GM18507 (cell line): ENCODE measurements around the gene TMEM40.
"Not testable (repeated sequence)": the region's sequence is repeated elsewhere in the genome, so short reads cannot be mapped to it uniquely, and the experiment has no call there.

Experiments used
- DNase-seq: peaks from one replicate; pipeline ENCODE4 v3.0.0; 2011; ENCODE audit warnings: low read depth; ENCODE audit not compliant: insufficient read length; ENCODE audit errors: extremely low spot score
- FAIRE-seq: peaks from 2 replicates; lab custom pipeline; 2011; peaks lifted over from hg19 to GRCh38; lab: Jason Lieb, UNC

Gene TMEM40

DNA sequence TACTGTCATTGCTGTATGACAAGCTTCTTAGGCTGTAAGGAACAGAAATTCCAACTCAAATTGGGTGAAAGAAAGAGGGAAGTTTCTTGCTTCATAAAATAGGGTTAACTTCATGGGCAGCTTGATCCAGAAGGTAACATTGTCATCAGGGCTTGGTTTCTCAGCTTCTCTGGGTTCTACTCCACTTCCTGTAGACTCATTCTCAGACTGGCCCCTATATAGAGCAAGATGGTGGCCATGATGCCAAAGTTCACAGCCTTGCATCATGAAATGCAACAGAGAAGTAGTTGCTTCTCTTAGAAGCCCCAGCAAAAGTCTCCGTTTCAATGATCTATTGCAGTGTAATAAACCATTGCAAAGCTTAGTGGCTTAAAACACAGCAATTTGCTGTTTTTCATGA, 33.6 kb downstream of the TMEM40 start:
- DNase-seq, result no peak
- FAIRE-seq, result no peak

DNA sequence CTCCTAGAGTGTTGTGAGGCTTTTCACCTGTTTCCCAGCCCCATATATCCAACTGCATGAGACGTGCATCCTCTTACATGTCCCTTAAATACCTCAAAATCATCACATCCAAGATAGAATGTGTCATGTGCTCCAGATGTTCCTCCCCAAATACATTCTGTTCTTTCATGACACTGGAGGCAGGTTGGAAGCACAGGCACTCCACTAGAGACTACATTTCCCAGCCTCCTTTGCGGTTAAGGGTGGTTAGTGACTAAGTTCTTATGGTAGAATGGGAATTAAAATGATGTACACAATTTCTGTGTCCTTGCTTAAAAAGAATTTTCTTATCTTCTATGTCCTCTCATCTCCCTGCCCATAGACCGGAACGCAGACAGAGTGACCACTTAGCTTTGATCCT, 34.3 kb downstream of the TMEM40 start:
- DNase-seq (no peak), FAIRE-seq (no peak)

DNA sequence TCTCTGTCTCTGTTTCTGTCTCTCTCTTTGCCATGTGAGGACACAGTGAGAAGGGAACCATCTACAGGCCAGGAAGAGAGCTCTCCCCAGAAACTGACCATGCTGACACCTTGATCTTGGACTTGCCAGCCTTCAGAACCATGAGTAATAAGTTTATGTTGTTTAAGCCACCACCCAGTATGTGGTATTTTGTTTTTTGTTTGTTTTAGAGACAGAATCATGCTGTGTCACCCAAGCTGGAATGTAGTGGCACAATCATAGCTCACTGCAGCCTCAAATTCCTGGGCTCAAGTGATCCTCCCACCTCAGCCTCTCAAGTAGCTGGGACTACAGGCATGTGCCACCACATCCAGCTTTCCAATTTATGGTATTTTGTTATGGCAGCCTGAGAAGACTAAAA, 35.7 kb downstream of the TMEM40 start:
- not testable (repeated sequence) for DNase-seq, FAIRE-seq

DNA sequence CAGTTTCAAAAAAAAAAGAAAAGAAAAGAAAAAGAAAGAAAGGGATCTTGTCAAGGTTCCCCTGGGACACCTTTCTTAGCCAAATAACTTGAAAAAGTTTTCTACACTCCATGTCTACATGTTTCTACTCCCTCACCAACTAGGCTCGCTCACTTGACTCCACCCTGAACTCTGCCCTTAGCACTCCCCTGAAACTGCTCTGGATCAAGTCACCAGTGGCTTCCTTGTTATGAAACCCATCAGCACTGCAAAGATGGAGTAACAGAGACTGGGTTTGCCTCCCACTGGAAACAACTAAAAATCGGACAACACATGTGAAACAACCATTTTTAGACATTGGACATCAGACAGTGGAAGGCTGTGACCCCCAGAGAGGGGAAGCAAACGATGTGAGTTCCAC, 36.8 kb downstream of the TMEM40 start:
- no peak for DNase-seq
- no peak for FAIRE-seq

DNA sequence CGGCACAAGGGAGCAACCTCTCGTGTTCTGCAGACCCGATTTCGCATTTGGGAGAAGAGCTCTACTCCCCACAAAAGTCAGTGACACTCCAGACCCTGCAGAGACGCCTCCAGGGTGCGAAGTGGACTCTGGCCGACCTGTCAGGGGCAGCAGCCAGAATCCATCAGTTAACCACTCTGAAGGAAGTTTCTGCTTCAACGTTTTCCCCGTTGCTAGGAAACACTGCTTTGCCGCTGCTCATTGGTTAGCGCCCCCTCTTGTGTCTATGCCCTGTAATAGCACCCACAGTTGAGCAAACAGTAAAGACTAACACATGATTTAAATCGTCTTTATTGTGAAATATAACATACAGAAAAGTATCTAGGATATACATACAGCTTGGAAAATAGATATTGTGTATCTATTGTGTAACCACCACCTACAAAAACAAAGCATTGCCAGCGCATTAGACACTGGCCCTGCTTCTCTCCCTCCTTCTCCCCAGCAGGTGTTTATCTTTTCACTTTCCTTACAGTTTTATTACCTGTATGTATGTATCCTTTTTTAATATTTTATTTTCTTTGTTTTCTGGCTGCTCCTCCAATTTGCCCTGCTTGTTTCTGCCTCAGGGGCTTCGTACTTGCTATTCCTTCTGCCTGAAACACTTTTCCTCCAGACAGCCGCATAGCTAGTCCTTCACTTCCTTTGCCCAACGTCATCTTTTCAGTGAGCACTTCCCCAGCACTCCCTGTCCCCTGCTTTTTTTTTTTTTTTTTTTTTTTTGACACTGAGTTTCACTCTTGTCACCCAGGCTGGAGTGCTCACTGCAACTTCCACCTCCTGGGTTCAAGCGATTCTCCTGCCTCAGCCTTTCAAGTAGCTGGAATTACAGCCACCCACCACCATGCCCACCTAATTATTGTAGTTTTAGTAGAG, 38.8 kb downstream of the TMEM40 start:
- FAIRE-seq (peak; percentile 85), DNase-seq (peak; percentile 62)

DNA sequence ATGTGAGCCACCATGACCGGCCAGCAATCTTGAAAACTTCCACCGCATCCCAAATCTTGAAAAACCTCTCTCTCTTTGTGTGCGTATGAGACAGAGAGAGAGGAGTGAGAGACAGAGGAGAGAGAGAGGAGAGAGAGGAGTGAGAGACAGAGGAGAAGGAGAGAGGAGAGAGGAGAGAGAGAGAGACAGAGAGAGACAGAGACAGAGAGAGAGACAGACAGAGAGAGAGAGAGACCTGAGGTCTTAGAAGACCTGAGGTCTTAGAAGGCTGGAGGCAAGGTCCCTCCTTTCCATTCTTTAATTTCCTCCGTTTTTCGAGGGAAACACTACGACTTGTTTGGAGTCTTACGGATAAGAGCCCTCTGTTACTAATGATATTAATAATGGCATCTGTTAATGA, 39.5 kb downstream of the TMEM40 start:
- FAIRE-seq (no peak), DNase-seq (no peak)

DNA sequence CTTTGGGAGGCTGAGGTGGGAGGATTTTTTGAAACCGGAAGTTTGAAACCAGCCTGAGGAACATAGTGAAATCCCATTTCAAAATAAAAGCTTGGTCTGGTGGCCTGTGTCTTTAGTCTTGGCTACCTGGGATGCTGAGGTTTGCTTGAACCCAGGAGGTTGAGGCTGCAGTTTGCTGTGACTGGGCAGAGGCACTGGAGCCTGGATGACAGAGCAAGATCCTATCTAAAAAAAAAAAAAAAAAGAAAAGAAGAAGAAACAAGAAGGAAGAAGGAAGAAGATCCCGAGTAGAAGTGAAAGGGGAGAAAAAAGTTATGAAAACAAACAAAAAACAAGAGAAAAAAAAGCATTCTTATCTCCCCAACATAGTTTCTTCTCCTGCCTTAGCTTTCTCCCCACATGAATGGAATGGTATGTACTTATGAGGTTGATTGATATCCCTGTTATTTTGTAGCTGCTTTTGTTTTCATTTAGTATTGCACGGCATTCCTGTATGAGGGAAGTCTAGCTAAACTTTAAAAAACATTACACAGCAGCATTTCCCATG, 42.4 kb downstream of the TMEM40 start:
- DNase-seq, result no peak
- no peak for FAIRE-seq

DNA sequence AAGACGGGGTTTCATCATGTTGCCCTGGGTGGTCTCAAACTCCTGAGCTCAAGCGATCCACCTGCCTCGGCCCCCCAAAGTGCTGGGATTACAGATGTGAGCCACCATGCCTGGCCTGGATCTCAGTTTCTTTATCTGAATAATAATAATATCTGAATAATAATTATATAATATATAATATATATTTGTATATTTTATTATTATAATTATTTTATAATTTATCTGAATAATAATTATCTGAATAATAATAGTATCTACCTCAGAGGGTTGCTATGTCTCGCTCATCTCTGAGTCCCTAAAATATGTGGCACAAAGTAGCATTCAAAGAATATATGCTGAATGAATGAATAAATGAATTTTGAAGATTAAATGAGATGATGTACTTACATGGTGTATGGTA, 44.8 kb downstream of the TMEM40 start:
- no peak for DNase-seq
- no peak for FAIRE-seq

DNA sequence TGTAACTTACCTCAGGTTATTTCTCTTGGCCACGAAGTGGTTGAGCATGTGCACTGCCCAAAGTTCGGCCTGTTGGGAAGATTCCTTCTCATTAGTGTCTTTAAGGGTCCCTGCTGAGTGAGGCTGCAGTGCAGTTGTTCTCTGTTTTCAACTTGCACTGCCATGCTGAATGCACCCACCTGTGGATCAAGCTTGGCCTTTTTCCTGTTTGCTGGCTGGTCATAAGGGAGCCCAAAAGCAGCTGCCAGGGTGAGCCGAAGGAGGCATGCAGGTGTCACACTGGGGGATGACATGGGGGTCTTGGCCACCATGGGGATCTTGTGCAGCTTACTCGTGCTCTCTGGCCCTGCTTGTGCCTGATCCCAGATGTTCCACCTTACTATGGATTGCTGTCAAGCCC, 49.0 kb downstream of the TMEM40 start:
- FAIRE-seq (no peak), DNase-seq (no peak)

DNA sequence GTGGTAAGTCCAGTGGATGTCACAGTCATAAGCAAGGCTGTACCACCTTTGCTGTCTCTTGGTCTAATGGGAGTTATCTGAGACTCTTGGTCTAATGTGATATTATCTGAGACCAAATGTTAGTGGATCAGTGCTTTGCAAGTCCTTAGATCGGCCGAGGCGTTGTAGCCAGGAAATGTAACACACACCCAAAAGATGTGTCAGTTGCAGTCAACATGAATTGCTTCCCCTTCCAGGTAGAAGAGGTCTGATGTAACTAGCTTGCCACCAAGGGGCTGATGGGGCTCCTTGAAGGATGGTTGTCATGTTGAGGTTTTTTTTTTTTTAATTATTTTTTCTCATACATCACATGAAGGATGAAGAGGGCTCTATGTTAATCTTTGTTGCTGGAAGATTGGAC, 49.7 kb downstream of the TMEM40 start:
- DNase-seq (no peak), FAIRE-seq (no peak)

DNA sequence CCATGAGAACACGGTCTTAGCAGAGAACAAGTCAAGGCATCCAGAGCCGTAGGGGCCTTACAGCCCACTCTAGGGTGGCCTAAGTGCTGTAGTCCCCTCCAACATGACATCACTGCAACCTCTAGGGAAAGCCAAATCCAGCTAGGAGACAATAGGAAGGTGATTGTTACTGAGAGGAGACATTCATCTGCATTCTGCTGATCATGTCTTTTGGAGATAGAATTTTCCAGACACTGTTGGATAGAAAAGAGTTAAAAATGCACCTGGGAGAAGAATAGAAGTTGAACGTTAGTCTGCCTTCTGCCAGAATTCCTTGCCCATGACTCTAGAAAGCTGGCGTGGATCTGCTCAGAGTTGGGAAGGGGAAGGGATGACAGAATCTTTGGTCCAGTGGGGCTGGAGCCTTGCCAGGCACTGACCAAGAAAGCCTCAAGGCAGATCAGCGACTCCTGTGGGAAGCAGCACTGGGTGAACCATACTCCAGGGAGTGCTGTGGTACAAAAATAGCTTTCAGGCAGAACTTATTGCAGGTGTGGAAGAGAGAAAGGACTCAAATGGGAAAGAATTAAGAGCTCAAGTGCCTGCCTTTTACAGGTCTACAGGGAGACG, 50.4 kb downstream of the TMEM40 start:
- DNase-seq (no peak), FAIRE-seq (no peak)

DNA sequence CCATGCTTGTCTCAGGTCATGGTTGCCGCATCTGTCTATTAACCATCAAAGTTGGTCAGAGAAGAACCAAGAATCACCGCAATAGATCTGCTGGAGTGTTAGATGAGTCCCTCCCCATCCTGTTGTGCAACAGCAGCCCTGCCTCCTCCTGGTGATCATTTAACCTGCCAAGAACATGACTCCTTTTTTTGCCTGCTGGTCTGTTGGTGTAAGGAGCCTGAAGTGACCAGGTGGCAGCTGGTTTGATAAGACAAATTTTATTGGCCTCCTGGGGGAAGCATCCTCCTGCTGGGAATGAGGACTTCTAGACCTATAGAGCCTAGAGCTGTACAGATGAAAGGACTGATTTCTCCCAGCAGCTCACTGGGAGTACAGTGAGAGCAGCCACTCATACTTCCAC, 51.6 kb downstream of the TMEM40 start:
- no peak for DNase-seq
- no peak for FAIRE-seq

DNA sequence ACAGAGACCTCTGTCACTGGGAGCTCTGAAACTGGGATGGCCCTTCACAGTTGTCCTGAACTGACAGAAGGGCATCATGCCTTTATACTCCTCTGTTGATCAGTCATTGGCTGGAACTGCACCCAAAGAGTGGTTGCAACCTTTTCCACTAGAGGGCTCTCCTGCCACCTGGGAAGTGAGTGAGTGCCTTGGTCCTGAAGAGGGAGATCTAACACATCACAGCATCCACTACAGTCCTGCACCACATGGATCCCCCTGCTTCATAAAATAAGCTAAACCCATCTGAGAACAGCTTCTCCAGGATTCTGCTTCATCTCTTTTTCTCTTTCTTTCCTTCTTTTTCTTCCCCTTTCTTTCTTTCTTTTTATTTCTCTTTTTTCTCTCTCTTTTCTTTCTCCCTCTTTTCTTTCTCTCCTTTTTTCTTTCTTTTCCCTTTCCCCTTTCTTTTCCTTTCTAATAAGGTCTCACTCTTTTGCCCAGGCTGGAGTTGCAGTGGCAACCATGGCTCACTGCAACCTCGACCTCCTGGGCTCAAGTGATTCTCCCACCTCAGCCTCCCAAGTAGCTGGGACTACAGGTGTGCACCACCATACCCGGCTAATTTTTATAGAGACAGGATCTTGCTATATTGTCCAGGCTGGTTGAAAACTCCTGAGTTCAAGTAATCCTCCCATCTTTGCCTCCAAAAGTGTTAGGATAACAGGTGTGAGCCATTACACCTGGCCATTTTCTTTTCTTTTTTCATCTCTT, 52.4 kb downstream of the TMEM40 start:
- DNase-seq, result peak; percentile 45
- peak; percentile 75 for FAIRE-seq

DNA sequence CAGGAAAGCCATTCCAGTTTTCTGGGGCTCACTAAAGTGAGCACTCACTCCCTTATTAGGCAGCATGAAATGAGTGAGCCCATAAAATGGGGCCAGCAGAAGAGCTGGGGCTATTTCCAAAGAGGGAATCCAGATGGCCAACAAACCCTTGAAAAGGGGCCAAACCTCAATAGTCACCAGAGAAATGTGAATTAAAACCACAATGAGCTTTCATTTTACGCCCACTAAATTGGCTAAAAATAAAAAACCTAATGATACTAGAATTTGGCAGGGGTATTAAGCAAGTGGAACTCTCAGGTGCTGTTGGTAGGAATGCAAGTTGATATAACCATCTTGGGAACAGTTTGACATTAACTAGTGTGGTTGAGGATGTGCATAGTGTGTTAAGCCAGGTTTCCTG, 53.1 kb downstream of the TMEM40 start:
- no peak for FAIRE-seq

DNA sequence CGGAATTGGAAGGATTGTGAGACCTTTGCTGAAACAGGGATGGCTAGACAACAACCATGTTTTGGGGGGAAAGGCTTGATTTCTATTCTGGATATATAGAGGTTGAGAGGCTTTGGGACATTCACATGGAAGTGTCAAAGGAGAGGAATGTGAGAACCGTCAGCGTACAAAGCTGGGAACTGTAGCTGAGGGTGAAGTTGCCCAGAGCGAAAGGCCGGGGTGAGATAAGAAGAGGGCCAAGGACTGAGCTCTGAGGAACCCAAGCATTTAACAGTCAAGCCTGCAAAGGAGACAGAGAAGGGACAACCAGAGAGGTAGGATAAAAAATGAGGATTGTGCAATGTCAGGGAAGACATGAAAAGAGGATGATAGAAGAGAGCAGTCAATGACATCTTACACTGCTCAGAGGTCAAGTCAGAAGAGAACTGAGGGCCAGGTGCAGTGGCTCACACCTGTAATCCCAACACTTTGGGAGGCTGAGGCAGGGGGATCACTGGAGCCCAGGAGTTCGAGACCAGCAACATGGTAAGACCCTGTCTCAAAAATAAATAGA, 53.6 kb downstream of the TMEM40 start:
- DNase-seq (no peak), FAIRE-seq (no peak)

More for the DNA sequence above, 53.1 kb downstream of the TMEM40 start:
- no peak for DNase-seq

DNA sequence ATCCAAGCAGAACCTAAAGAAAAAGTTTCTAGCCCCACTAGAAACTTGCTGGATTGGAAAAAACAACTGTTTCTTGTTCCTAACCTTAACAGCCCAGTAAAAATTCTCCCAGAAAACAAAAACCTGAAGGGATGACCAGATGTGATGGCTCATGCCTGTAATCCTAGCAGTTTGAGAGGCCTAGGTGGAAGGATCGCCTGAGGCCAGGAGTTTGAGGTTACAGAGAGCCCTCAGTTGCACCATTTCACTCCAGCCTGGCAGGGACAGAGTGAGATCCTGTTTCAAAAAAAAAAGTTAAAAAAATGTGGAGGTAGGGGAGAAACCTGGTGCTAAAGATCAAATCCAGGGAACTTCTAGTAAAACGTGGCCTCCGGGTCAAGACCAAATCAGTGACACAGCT, 56.6 kb downstream of the TMEM40 start:
- FAIRE-seq, result no peak

DNA sequence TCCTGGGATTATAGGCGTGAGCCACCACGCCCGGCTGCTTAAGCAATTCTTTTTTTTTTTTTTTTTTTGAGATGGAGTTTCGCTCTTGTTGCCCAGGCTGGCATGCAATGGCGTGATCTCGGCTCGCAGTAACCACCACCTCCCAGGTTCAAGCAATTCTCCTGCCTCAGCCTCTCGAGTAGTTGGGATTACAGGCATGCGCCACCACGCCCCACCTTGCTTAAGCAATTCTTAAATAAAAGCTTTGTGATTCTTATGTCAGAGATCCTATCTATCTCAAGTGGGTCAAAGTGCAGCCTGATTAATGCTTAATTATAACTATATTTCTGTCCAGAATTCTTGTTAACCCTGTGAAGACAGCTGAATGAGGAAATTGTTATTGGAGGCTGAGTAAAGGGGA, 57.5 kb downstream of the TMEM40 start:
- FAIRE-seq, DNase-seq: not testable (repeated sequence)

More for the DNA sequence above, 56.6 kb downstream of the TMEM40 start:
- DNase-seq, result no peak

DNA sequence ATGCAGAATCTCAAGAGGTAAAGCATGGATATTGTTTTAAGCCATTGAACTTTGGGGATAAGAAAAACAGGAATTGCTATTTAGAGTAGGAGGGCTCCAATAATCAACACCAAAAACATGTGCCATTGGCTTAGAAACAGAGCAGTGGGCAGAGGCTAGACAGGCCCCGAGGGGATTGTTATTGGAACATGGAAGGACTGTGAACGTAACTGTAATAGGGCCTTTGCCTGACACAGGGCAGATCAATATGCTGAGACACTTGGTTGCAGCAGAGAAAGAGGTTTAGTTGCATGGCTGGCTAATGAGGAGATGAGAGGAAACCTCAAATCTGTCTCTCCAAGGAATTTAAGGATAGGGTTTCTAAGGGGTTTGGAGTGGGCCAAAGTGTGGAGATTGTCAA, 58.3 kb downstream of the TMEM40 start:
- DNase-seq (no peak), FAIRE-seq (no peak)

DNA sequence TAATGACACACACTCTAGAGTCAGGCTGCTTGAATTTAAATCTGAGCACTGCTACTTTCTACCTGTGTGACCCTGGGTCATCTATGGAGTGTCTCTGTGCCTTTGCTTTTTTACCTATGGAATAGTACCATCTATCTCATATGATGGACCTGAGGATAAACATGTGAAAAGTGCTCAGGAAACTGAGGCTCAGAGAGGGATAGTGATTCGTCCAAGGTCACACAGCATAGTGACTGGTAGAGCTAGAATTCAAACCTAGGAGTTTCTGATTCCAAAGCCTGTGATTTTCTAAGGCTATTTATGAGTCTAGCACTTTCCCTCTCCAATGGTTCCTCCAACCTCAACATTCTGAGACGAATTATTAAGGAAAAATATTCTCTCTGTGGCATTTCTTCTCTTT, 63.1 kb downstream of the TMEM40 start:
- DNase-seq (no peak), FAIRE-seq (no peak)

DNA sequence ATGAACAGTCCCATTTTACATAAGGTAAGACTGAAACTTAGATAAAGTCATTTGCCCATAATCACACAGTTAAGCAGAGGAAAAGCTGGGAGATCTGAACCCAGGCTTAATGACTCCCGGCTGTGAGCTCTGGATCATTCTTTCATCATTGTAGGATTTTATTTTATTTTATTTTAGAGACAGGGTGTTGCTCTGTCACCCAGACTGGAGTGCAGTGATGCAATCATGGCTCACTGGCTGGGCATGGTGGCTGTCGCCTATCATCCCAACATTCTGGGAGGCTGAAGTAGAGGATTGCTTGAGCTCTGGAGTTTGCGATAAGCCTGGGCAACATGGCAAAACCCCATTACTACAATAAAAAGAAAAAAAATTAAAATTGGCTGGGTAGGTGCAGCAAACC, 63.9 kb downstream of the TMEM40 start:
- no peak for FAIRE-seq
- DNase-seq, result no peak
